GM12891 (cell line): ENCODE measurements around the gene ZNF462.

Experiments used
- PAX5 ChIP-seq: IDR thresholded peaks from 2 replicates; pipeline ENCODE4 v1.6.1; 2011; ENCODE audit warnings: low read length, moderate library complexity, mild to moderate bottlenecking; ENCODE audit not compliant: insufficient read depth, severe bottlenecking
- POLR2A ChIP-seq: IDR thresholded peaks from 2 replicates; pipeline ENCODE4 v1.6.1; 2011; ENCODE audit warnings: low read depth, low read length, control low read depth
- POLR2AphosphoS5 ChIP-seq: IDR thresholded peaks from 2 replicates; pipeline ENCODE4 v1.6.1; 2011; ENCODE audit warnings: low read depth, low read length, control low read depth
- POU2F2 ChIP-seq: IDR thresholded peaks from 2 replicates; pipeline ENCODE4 v1.6.1; 2011; ENCODE audit warnings: low read depth, mild to moderate bottlenecking, control low read depth, low read length, moderate library complexity
- TAF1 ChIP-seq: IDR thresholded peaks from 2 replicates; pipeline ENCODE4 v1.6.1; 2011; ENCODE audit warnings: low read depth, low read length, control low read depth

DNA sequence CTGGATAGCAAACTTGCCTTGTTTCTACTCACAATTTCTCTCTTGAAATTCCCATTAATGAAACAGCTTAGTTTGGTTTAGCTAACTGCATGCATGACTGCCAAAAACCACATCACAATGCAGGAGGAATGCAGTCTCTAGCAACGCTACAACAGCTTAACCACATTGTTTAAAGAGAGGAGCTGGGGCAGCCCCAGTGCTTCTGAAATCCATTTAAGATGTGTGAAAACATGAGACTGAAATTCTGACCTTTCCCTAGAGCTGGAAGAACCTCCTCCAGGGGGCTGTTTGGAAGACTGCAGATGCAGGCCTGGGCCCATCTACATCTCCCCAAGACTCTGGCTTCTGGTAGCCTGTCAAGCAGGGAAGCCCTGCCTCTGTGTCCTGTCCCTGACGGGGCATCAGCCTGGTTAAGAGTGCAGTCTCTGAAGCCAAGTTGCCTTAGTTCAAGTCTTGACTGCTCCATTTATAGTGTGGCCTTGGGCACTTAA, 157.1 kb downstream of the ZNF462 start:
- TF ChIP-seq POLR2A (no peak), TAF1 (no peak), POLR2AphosphoS5 (no peak), POU2F2 (no peak), PAX5 (no peak)
